Activated naive CD4-positive, alpha-beta T cell treated with Interleukin-2 at 50 U/mL for 16 hours (primary cell): ENCODE measurements around the gene FAM168A.

ENCODE experiments used
- DNase-seq: peaks from one replicate; pipeline ENCODE4 v3.0.0-alpha.2; 2020

The FAM168A gene

GRCh38 chr11:73416786-73417185 is 181.1 kb downstream of the FAM168A start:
- DNase-seq = no peak

- DNase-seq = no peak
Measured at GRCh38 chr11:73415854-73416615, 181.9 kb downstream of the FAM168A start.

GRCh38 chr11:73414977-73415651 is 182.8 kb downstream of the FAM168A start:
- DNase-seq = no peak

GRCh38 chr11:73413256-73413655 is 184.7 kb downstream of the FAM168A start:
- no peak for DNase-seq

- no peak for DNase-seq
Measured at GRCh38 chr11:73412308-73412707, 185.6 kb downstream of the FAM168A start.

- DNase-seq = no peak
Measured at GRCh38 chr11:73411031-73411430, 186.9 kb downstream of the FAM168A start.

GRCh38 chr11:73410627-73411026 is 187.3 kb downstream of the FAM168A start:
- no peak for DNase-seq

GRCh38 chr11:73409431-73409830 is 188.5 kb downstream of the FAM168A start:
- no peak for DNase-seq

GRCh38 chr11:73406619-73407018 is 191.3 kb downstream of the FAM168A start:
- no peak for DNase-seq

- no peak for DNase-seq
Measured at GRCh38 chr11:73406131-73406530, 191.8 kb downstream of the FAM168A start.

GRCh38 chr11:73405146-73405510 is 192.8 kb downstream of the FAM168A start:
- DNase-seq = no peak

GRCh38 chr11:73404506-73405145 is 193.3 kb downstream of the FAM168A start:
- no peak for DNase-seq

- DNase-seq = no peak
Measured at GRCh38 chr11:73404048-73404447, 193.9 kb downstream of the FAM168A start.

- no peak for DNase-seq
Measured at GRCh38 chr11:73403541-73403940, 194.4 kb downstream of the FAM168A start.

- DNase-seq = no peak
Measured at GRCh38 chr11:73402834-73403185, 195.1 kb downstream of the FAM168A start.

GRCh38 chr11:73401924-73402833 is 195.7 kb downstream of the FAM168A start:
- no peak for DNase-seq

GRCh38 chr11:73401217-73401923 is 196.5 kb downstream of the FAM168A start:
- no peak for DNase-seq

GRCh38 chr11:73400293-73400692 is 197.6 kb downstream of the FAM168A start:
- no peak for DNase-seq

GRCh38 chr11:73399636-73400035 is 198.3 kb downstream of the FAM168A start:
- DNase-seq = no peak

GRCh38 chr11:73399159-73399590 is 198.7 kb downstream of the FAM168A start:
- DNase-seq = no peak

GRCh38 chr11:73398721-73399120 is 199.2 kb downstream of the FAM168A start:
- DNase-seq = no peak

- DNase-seq = no peak
Measured at GRCh38 chr11:73398132-73398526, 199.8 kb downstream of the FAM168A start.
